Breast epithelium (tissue), 4 donors: ENCODE data around the gene NPY. TPM values are rescaled to one million over a fixed set of nuclear protein-coding genes. Genes with fewer than 3 reads are reported as not detected.
"Not testable (repeated sequence)": the region's sequence is repeated elsewhere in the genome, so short reads cannot be mapped to it uniquely, and the experiment has no call there.

Source experiments
- DNase-seq, 2 donors: peaks; one replicate each; pipeline ENCODE4 v3.0.0-alpha.2; 2019; ENCODE audit warnings: low spot score in 2 of 2
- H3K27ac ChIP-seq, 2 donors: fragments of 200-600 bp; sonication (generic) in 1 of 2; one replicate each; pipeline ENCODE4 v1.5.1; 2016 to 2019; ENCODE audit warnings: mild to moderate bottlenecking in 1 of 2
- H3K27me3 ChIP-seq, 2 donors: fragments of 200-600 bp; sonication (generic) in 1 of 2; one replicate each; pipeline versions ENCODE4 v1.5.1 to v1.6.0; 2017 to 2019; ENCODE audit warnings: control low read depth in 1 of 2, mild to moderate bottlenecking in 1 of 2
- H3K36me3 ChIP-seq: fragments of 200-600 bp; one replicate; pipeline ENCODE4 v1.5.1; 2019
- H3K4me1 ChIP-seq, 2 donors: fragments of 200-600 bp; sonication (generic); one replicate each; pipeline ENCODE4 v1.5.1; 2016 to 2019; ENCODE audit warnings: control low read depth in 1 of 2
- H3K4me3 ChIP-seq, 3 donors: fragments of 200-600 bp; sonication (generic); 1 replicate in 2 of 3; 2 replicates in 1 of 3; pipeline ENCODE4 v1.5.1; 2016 to 2019; ENCODE audit warnings: mild to moderate bottlenecking in 3 of 3, moderate library complexity in 2 of 3
- H3K9me3 ChIP-seq, 2 donors: fragments of 200-600 bp; sonication (generic) in 1 of 2; one replicate each; pipeline ENCODE4 v1.5.1; 2016 to 2019; ENCODE audit warnings: control low read depth in 1 of 2
- POLR2A ChIP-seq: fragments of 450-650 bp; IDR thresholded peaks from one replicate; pipeline ENCODE4 v1.6.1; 2016; ENCODE audit warnings: antibody characterized with exemption, mild to moderate bottlenecking, moderate library complexity
- POLR2AphosphoS5 ChIP-seq, 3 donors: sonication (generic); formaldehyde crosslinking; IDR thresholded peaks; one replicate each; pipeline ENCODE4 v1.6.1; 2017; ENCODE audit warnings: antibody characterized with exemption in 3 of 3
- intact Hi-C: fragments of 100-400 bp; cut with DNase I; formaldehyde crosslinking; loops from one replicate; pipeline ENCODE4 v1.15.1; 2023; ENCODE audit warnings: low total_unique reads
- total RNA-seq, 3 donors: library from RNA; depleted of rRNA; stranded (reverse); fragments of >200 nt; gene quantifications; one replicate each; pipeline ENCODE4 v1.1.0, GENCODE V29; 2016
- TF ChIP-seq, protein P1 (sequence below), 3 donors: fragments of 450-650 bp; IDR thresholded peaks; one replicate each; pipeline ENCODE4 v1.5.1; 2016 to 2017; ENCODE audit warnings: antibody characterized with exemption in 3 of 3, mild to moderate bottlenecking in 3 of 3, moderate library complexity in 3 of 3

The NPY gene
- total RNA-seq, 3 donors from 2014 or later, result not detected

DNA sequence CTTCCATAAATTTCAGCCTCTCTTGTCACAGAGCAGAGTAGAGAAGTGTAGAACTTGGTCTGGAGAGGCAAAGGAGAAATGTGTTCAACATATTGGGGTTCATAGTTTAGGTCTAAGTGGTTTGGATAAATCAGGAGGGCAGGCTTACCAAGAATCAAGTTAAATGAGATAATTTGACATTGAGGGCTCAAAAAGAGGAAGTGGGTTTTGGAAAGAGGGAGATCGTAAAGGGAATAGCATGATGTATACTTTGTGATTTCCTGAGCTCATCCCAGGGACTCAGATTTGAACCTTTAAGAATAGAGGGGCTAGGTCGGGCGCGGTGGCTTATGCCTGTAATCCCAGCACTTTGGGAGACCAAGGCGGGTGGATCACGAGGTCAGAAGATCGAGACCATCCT lies 34.7 kb upstream of the NPY start:
- no peak for TF ChIP-seq POLR2AphosphoS5 (IDR thresholded peaks at IDR 0.05)
- no peak for TF ChIP-seq POLR2A
- TF ChIP-seq, protein P1, sequence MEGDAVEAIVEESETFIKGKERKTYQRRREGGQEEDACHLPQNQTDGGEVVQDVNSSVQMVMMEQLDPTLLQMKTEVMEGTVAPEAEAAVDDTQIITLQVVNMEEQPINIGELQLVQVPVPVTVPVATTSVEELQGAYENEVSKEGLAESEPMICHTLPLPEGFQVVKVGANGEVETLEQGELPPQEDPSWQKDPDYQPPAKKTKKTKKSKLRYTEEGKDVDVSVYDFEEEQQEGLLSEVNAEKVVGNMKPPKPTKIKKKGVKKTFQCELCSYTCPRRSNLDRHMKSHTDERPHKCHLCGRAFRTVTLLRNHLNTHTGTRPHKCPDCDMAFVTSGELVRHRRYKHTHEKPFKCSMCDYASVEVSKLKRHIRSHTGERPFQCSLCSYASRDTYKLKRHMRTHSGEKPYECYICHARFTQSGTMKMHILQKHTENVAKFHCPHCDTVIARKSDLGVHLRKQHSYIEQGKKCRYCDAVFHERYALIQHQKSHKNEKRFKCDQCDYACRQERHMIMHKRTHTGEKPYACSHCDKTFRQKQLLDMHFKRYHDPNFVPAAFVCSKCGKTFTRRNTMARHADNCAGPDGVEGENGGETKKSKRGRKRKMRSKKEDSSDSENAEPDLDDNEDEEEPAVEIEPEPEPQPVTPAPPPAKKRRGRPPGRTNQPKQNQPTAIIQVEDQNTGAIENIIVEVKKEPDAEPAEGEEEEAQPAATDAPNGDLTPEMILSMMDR (IDR thresholded peaks at IDR 0.05), result no peak

GRCh38 chr7:24251568-24251967 lies 32.4 kb upstream of the NPY start:
- no peaks in the 10 kb centered on the region for H3K27me3 ChIP-seq
- intact Hi-C loops, result no loop called here
- H3K36me3 ChIP-seq, result no peaks in the 10 kb centered on the region
- H3K4me1 ChIP-seq, result no peaks in the 10 kb centered on the region
- no peak overlapping the region for H3K4me3 ChIP-seq
- no peak for DNase-seq
- H3K9me3 ChIP-seq, result peaks cover 14 to 17% of the 10 kb centered on the region in 2 donors
- no peak overlapping the region for H3K27ac ChIP-seq
- TF ChIP-seq, protein P1 (IDR thresholded peaks at IDR 0.05), result no peak
- no peak for TF ChIP-seq POLR2AphosphoS5 (IDR thresholded peaks at IDR 0.05)
- TF ChIP-seq POLR2A, result no peak

More for the DNA sequence above, 34.7 kb upstream of the NPY start:
- Histone ChIP-seq H3K27me3 (no peaks in the 10 kb centered on the region), H3K4me1 (no peaks in the 10 kb centered on the region), H3K36me3 (no peaks in the 10 kb centered on the region), H3K4me3 (no peak overlapping the region), H3K27ac (no peak overlapping the region), H3K9me3 (peaks cover 14 to 17% of the 10 kb centered on the region in 2 donors)
- DNase-seq, result no peak
- intact Hi-C loops, result no loop called here

- intact Hi-C loops, result no loop called here
- H3K36me3 ChIP-seq, result no peaks in the 10 kb centered on the region
- DNase-seq, result no peak
- TF ChIP-seq POLR2AphosphoS5 (IDR thresholded peaks at IDR 0.05) (no peak), POLR2A (no peak)
- TF ChIP-seq, protein P1 (IDR thresholded peaks at IDR 0.05), result no peak
- H3K27me3 ChIP-seq, result no peaks in the 10 kb centered on the region
- no peaks in the 10 kb centered on the region for H3K4me1 ChIP-seq
- H3K27ac ChIP-seq, result no peak overlapping the region
- no peak overlapping the region for H3K4me3 ChIP-seq
- H3K9me3 ChIP-seq, result peaks cover 14 to 15% of the 10 kb centered on the region in 2 donors
These were observed 28.9 kb upstream of the NPY start for GRCh38 chr7:24255139-24255538.

- DNase-seq, H3K4me3 ChIP-seq, H3K27ac ChIP-seq, H3K36me3 ChIP-seq, intact Hi-C loops, H3K4me1 ChIP-seq, H3K27me3 ChIP-seq, H3K9me3 ChIP-seq: not testable (repeated sequence)
These were observed 25.7 kb upstream of the NPY start for GRCh38 chr7:24258324-24258723.

DNA sequence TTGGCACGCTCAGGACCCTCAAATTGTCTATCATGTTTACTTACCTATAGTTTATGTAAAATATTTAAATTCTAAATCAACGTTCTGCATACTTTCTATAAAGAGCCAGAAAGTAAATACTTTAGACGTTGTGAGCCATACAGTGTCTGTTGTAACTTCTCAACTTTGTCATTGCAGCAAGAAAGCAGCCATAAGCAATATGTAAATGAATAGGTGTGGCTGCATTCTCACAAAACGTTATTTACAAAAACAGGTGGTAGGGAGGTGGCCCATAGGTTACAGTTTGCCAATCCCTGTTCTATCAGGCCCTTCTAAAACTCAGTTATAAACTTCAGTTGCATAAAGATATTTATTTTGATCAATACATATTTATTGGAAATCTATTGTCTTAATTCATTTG lies 12.1 kb upstream of the NPY start:
- H3K27me3 ChIP-seq, result no peaks in the 10 kb centered on the region
- no peaks in the 10 kb centered on the region for H3K36me3 ChIP-seq
- H3K4me1 ChIP-seq, result no peaks in the 10 kb centered on the region
- H3K27ac ChIP-seq, result no peak overlapping the region
- TF ChIP-seq, protein P1 (IDR thresholded peaks at IDR 0.05), result no peak
- TF ChIP-seq POLR2A, result no peak
- TF ChIP-seq POLR2AphosphoS5 (IDR thresholded peaks at IDR 0.05), result no peak
- no peaks in the 10 kb centered on the region for H3K9me3 ChIP-seq
- DNase-seq, result no peak
- H3K4me3 ChIP-seq, result no peak overlapping the region
- intact Hi-C loops, result no loop called here

GRCh38 chr7:24279512-24279911 lies 4.5 kb upstream of the NPY start:
- H3K4me3 ChIP-seq, result no peak overlapping the region
- TF ChIP-seq POLR2AphosphoS5 (IDR thresholded peaks at IDR 0.05) (no peak), POLR2A (no peak)
- TF ChIP-seq, protein P1 (IDR thresholded peaks at IDR 0.05), result no peak
- peaks cover 0 to 4% of the 10 kb centered on the region in 2 donors for H3K4me1 ChIP-seq
- H3K27ac ChIP-seq, result no peak overlapping the region
- peaks cover 0 to 37% of the 10 kb centered on the region in 2 donors for H3K27me3 ChIP-seq
- no peaks in the 10 kb centered on the region for H3K9me3 ChIP-seq
- H3K36me3 ChIP-seq, result no peaks in the 10 kb centered on the region
- intact Hi-C loops, result no loop called here
- DNase-seq, result no peak
